Suprapubic skin (tissue), 4 donors: Measurements from ENCODE around the gene LRIG1. TPM values are rescaled to one million over a fixed set of nuclear protein-coding genes. Genes with fewer than 3 reads are reported as not detected.
A peak's percentile ranks its signal among the peaks of the same experiment; 100 is the strongest.

Experiments
- DNase-seq, 2 donors: peaks; one replicate each; pipeline ENCODE4 v3.0.0-alpha.2; 2019; ENCODE audit warnings: low spot score in 2 of 2
- H3K27ac ChIP-seq: fragments of 200-600 bp; sonication (generic); one replicate; pipeline ENCODE4 v1.5.1; 2019
- H3K27me3 ChIP-seq: fragments of 200-600 bp; sonication (generic); one replicate; pipeline ENCODE4 v1.5.1; 2019
- H3K36me3 ChIP-seq: fragments of 200-600 bp; sonication (generic); one replicate; pipeline ENCODE4 v1.5.1; 2019
- H3K4me1 ChIP-seq: fragments of 200-600 bp; sonication (generic); one replicate; pipeline ENCODE4 v1.5.1; 2019
- H3K4me3 ChIP-seq: fragments of 200-600 bp; sonication (generic); one replicate; pipeline ENCODE4 v1.5.1; 2019; ENCODE audit warnings: mild to moderate bottlenecking
- H3K9me3 ChIP-seq: fragments of 200-600 bp; sonication (generic); one replicate; pipeline ENCODE4 v1.5.1; 2019
- CTCF ChIP-seq, 2 donors: fragments of 200-600 bp in 1 of 2; fragments of 450-650 bp in 1 of 2; sonication (generic) in 1 of 2; IDR thresholded peaks; one replicate each; pipeline ENCODE4 v1.5.1; 2016 to 2019; ENCODE audit warnings: antibody characterized with exemption in 2 of 2, mild to moderate bottlenecking in 1 of 2, moderate library complexity in 1 of 2
- EP300 ChIP-seq: sonication (generic); formaldehyde crosslinking; IDR thresholded peaks from one replicate; pipeline ENCODE4 v1.6.1; 2017; ENCODE audit warnings: antibody characterized with exemption
- POLR2A ChIP-seq, 2 donors: fragments of 450-650 bp; IDR thresholded peaks; one replicate each; pipeline ENCODE4 v1.6.1; 2017; ENCODE audit warnings: antibody characterized with exemption in 2 of 2, mild to moderate bottlenecking in 2 of 2, moderate library complexity in 2 of 2
- POLR2AphosphoS5 ChIP-seq, 3 donors: sonication (generic); formaldehyde crosslinking; IDR thresholded peaks; one replicate each; pipeline ENCODE4 v1.6.1; 2017; ENCODE audit warnings: antibody characterized with exemption in 3 of 3
- WGBS: methylation state at CpG from one replicate; pipeline ENCODE4 v1.1.5; 2018; 5-methylcytosine and 5-hydroxymethylcytosine counted together
- total RNA-seq, 4 donors: library from RNA; depleted of rRNA; stranded (reverse); fragments of >200 nt; gene quantifications; one replicate each; pipeline ENCODE4 v1.1.0, GENCODE V29; 2016

LRIG1 gene
- total RNA-seq, 4 donors from 2014 or later, result 69.1 to 88.0 (median 78.9) TPM

DNA sequence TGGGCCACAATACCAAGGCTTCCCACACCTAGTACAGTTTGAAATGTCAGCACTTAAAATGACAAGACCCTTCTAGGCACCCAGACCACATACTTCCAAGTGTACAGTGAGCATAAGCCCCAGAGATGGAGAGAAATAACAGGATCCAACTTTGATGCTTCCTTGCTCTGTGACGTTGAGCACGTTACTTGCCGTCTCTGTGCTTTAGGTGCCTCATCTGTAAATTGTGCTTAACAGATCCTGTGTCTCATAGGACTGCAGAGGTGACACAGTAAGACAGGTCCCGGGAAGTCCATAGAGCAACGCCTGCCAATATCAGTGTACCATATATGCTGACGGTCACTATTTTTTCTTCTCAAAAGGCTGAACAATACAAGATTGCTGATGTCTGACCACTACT lies 59.1 kb downstream of the LRIG1 start:
- peaks cover 59% of the 10 kb centered on the region for H3K4me1 ChIP-seq
- 90% methylated on average over 6 of the region's 6 CpGs for WGBS
- no peaks in the 10 kb centered on the region for H3K27me3 ChIP-seq
- DNase-seq, result no peak
- H3K27ac ChIP-seq, result peak overlapping the region; percentile 19
- no peak overlapping the region for H3K4me3 ChIP-seq
- TF ChIP-seq POLR2AphosphoS5 (IDR thresholded peaks at IDR 0.05) (no peak), CTCF (IDR thresholded peaks at IDR 0.05) (no peak), EP300 (no peak), POLR2A (IDR thresholded peaks at IDR 0.05) (no peak)
- no peaks in the 10 kb centered on the region for H3K36me3 ChIP-seq
- no peaks in the 10 kb centered on the region for H3K9me3 ChIP-seq

DNA sequence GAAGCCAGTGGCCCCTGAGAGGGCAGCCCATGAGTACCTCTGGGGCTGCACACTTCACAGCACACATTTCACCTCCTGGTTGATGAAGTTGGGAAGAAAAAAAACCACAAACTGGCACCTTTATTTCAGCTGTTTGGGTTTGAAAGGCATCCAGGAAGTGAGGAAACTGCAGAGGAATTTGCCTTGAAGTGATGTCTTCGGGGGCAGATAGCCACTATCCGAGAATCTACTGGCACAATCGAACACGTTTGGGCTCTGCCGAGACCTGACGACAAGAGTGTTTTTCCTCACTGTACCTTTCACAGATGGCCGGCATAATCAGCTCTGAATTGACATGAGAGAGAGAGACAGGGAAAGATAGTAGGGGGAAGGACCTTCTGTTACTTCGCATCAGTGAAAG lies 59.7 kb downstream of the LRIG1 start:
- Histone ChIP-seq H3K4me3 (no peak overlapping the region), H3K4me1 (peaks cover 63% of the 10 kb centered on the region), H3K27ac (peak overlapping the region; percentile 19), H3K9me3 (no peaks in the 10 kb centered on the region), H3K36me3 (no peaks in the 10 kb centered on the region), H3K27me3 (no peaks in the 10 kb centered on the region)
- no peak for DNase-seq
- no peak for TF ChIP-seq CTCF (IDR thresholded peaks at IDR 0.05)
- TF ChIP-seq POLR2A (IDR thresholded peaks at IDR 0.05), result no peak
- no peak for TF ChIP-seq EP300
- TF ChIP-seq POLR2AphosphoS5 (IDR thresholded peaks at IDR 0.05), result no peak
- WGBS, result 18% methylated on average over 8 of the region's 8 CpGs

- H3K27ac ChIP-seq, result no peak overlapping the region
- DNase-seq, result no peak
Observed at GRCh38 chr3:66439666-66440344, 61.0 kb downstream of the LRIG1 start.

DNA sequence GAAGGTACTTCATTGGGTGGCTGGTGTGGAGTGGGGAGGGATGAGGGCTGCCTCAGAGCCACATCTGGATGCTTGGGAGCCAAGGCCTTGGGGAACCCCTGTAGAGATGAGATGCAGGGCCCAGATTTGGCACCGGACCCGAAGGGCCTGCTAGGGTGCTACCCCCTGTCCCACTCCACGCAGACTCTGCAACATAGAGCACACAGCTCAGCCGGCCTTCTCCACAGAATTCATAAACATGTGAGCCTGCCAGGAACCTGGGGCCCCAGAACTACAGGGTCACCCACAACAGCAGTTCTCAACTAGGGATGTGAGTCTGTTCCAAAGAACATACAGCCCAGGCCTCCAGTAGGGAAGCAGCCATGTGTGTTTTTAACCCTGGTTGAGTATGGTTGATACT lies 62.8 kb downstream of the LRIG1 start:
- Histone ChIP-seq H3K9me3 (no peaks in the 10 kb centered on the region), H3K4me3 (no peak overlapping the region), H3K4me1 (peaks cover 62% of the 10 kb centered on the region), H3K27ac (no peak overlapping the region), H3K27me3 (no peaks in the 10 kb centered on the region), H3K36me3 (no peaks in the 10 kb centered on the region)
- DNase-seq, result no peak
- 89% methylated on average over 3 of the region's 4 CpGs for WGBS
- TF ChIP-seq POLR2AphosphoS5 (IDR thresholded peaks at IDR 0.05), result no peak

More at GRCh38 chr3:66439666-66440344, 61.0 kb downstream of the LRIG1 start:
- Histone ChIP-seq H3K27me3 (no peaks in the 10 kb centered on the region), H3K4me1 (peaks cover 68% of the 10 kb centered on the region), H3K9me3 (no peaks in the 10 kb centered on the region), H3K36me3 (no peaks in the 10 kb centered on the region), H3K4me3 (no peak overlapping the region)
- TF ChIP-seq POLR2A (IDR thresholded peaks at IDR 0.05), result no peak
- no peak for TF ChIP-seq CTCF (IDR thresholded peaks at IDR 0.05)
- TF ChIP-seq POLR2AphosphoS5 (IDR thresholded peaks at IDR 0.05), result no peak
- no peak for TF ChIP-seq EP300
- 61% methylated on average over 7 of the region's 7 CpGs for WGBS

- WGBS, result 89% methylated on average over 7 of the region's 7 CpGs
- Histone ChIP-seq H3K4me1 (peaks cover 59% of the 10 kb centered on the region), H3K36me3 (no peaks in the 10 kb centered on the region), H3K27me3 (no peaks in the 10 kb centered on the region), H3K27ac (no peak overlapping the region), H3K4me3 (no peak overlapping the region), H3K9me3 (no peaks in the 10 kb centered on the region)
- TF ChIP-seq POLR2AphosphoS5 (IDR thresholded peaks at IDR 0.05) (no peak), POLR2A (IDR thresholded peaks at IDR 0.05) (no peak), CTCF (IDR thresholded peaks at IDR 0.05) (no peak), EP300 (no peak)
- no peak for DNase-seq
Observed at GRCh38 chr3:66437341-66437929, 63.4 kb downstream of the LRIG1 start.
